Measurements from ENCODE around the gene SNAPC4. TPM values are rescaled to one million over a fixed set of nuclear protein-coding genes. Genes with fewer than 3 reads are reported as not detected.

Gene SNAPC4
- total and polyA plus RNA-seq, 9 donors: 3.7 to 9.6 (median 8.7) TPM

GRCh38 chr9:136437839-136438547, 38.0 kb upstream of the SNAPC4 start:
- DNase-seq: no peak
- Histone ChIP-seq H3K4me1 (ENCODE audit: insufficient read depth) (peaks cover 13% of the 10 kb centered on the region), H3K4me3 (peak overlapping the region; percentile 89), H3K27me3 (no peaks in the 10 kb centered on the region), H3K9me3 (no peaks in the 10 kb centered on the region), H3K27ac (no peak overlapping the region), H3K36me3 (no peaks in the 10 kb centered on the region)
- intact Hi-C loops (cut with DNase I): no loop called here
- TF ChIP-seq EP300 (IDR thresholded peaks at IDR 0.05): no peak
- TF ChIP-seq POLR2A (IDR thresholded peaks at IDR 0.05): no peak
- TF ChIP-seq CTCF (IDR thresholded peaks at IDR 0.05): no peak
- 32 to 46% (median 36%) methylated on average over 37 of the region's 37 CpGs for WGBS, 3 donors

- no peaks in the 10 kb centered on the region for H3K36me3 ChIP-seq
- no peaks in the 10 kb centered on the region for H3K27me3 ChIP-seq
- H3K4me3 ChIP-seq: no peak overlapping the region
- WGBS, 3 donors: 47 to 58% (median 50%) methylated on average over 8 of the region's 8 CpGs
- intact Hi-C loops (cut with DNase I): no loop called here
- no peak overlapping the region for H3K27ac ChIP-seq
- H3K4me1 ChIP-seq (ENCODE audit: insufficient read depth): peaks cover 13% of the 10 kb centered on the region
- DNase-seq: no peak
- H3K9me3 ChIP-seq: no peaks in the 10 kb centered on the region
- TF ChIP-seq POLR2A (IDR thresholded peaks at IDR 0.05) (no peak), EP300 (IDR thresholded peaks at IDR 0.05) (no peak), CTCF (IDR thresholded peaks at IDR 0.05) (no peak)
These were observed 37.5 kb upstream of the SNAPC4 start for GRCh38 chr9:136437430-136437829.

GRCh38 chr9:136436055-136436634, 36.2 kb upstream of the SNAPC4 start:
- Histone ChIP-seq H3K27ac (no peak overlapping the region), H3K4me3 (no peak overlapping the region), H3K36me3 (no peaks in the 10 kb centered on the region), H3K27me3 (no peaks in the 10 kb centered on the region), H3K9me3 (no peaks in the 10 kb centered on the region), H3K4me1 (ENCODE audit: insufficient read depth) (peaks cover 13% of the 10 kb centered on the region)
- DNase-seq: no peak
- intact Hi-C loops (cut with DNase I): no loop called here
- 82 to 87% (median 85%) methylated on average over 23 to 25 of the region's 25 CpGs for WGBS, 3 donors
- TF ChIP-seq POLR2A (IDR thresholded peaks at IDR 0.05) (no peak), CTCF (IDR thresholded peaks at IDR 0.05) (no peak), EP300 (IDR thresholded peaks at IDR 0.05) (no peak)

- H3K27ac ChIP-seq: no peak overlapping the region
- WGBS, 3 donors: 85 to 89% (median 86%) methylated on average over 15 to 17 of the region's 17 CpGs
- H3K9me3 ChIP-seq: no peaks in the 10 kb centered on the region
- H3K36me3 ChIP-seq: no peaks in the 10 kb centered on the region
- no peaks in the 10 kb centered on the region for H3K27me3 ChIP-seq
- H3K4me1 ChIP-seq (ENCODE audit: insufficient read depth): peaks cover 12% of the 10 kb centered on the region
- no peak overlapping the region for H3K4me3 ChIP-seq
- intact Hi-C loops (cut with DNase I): no loop called here
- no peak for DNase-seq
- no peak for TF ChIP-seq EP300 (IDR thresholded peaks at IDR 0.05)
- no peak for TF ChIP-seq POLR2A (IDR thresholded peaks at IDR 0.05)
These were observed 34.7 kb upstream of the SNAPC4 start for GRCh38 chr9:136434580-136435169.

Measured in ovary (tissue), 9 donors.